ENCODE data around the gene LRRC38.

DNA sequence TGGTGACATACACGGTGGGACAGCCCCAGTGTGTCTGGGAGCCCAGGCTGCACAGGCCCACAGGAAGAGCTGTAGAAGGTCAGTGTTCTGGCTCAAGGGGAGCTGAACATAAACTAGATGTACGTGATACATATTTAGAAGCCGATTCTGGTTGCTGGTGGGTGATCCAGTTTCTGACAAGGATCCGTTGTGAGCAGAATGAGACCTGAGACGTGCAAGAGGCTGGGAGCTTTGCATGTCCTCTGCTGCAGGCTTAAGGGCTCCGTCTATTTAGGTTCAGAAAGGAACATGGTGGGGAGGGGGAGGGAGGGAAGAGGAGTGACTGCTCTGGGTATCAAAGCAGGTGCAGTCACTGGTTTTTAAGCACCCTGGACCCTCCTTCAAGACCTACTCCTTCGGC lies 18.6 kb downstream of the LRRC38 start:
- no peak for TF ChIP-seq POLR2A (IDR thresholded peaks at IDR 0.05; ENCODE audit: low read depth)
- TF ChIP-seq, protein P1, sequence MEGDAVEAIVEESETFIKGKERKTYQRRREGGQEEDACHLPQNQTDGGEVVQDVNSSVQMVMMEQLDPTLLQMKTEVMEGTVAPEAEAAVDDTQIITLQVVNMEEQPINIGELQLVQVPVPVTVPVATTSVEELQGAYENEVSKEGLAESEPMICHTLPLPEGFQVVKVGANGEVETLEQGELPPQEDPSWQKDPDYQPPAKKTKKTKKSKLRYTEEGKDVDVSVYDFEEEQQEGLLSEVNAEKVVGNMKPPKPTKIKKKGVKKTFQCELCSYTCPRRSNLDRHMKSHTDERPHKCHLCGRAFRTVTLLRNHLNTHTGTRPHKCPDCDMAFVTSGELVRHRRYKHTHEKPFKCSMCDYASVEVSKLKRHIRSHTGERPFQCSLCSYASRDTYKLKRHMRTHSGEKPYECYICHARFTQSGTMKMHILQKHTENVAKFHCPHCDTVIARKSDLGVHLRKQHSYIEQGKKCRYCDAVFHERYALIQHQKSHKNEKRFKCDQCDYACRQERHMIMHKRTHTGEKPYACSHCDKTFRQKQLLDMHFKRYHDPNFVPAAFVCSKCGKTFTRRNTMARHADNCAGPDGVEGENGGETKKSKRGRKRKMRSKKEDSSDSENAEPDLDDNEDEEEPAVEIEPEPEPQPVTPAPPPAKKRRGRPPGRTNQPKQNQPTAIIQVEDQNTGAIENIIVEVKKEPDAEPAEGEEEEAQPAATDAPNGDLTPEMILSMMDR (IDR thresholded peaks at IDR 0.05) = no peak
